Ecto neural progenitor cell (in vitro differentiated cells): ENCODE measurements around the gene PCSK2.
A peak's percentile ranks its signal among the peaks of the same experiment; 100 is the strongest.
"Not testable (repeated sequence)": the region's sequence is repeated elsewhere in the genome, so short reads cannot be mapped to it uniquely, and the experiment has no call there.

Experiments used
- DNase-seq: peaks from one replicate; pipeline ENCODE4 v3.0.0-alpha.2; 2018; ENCODE audit warnings: low spot score

PCSK2 gene

GRCh38 chr20:17226410-17227218, at the start of gene PCSK2:
PCSK2 (plus strand) TSS chr20:17227040; CDS start chr20:17227306, 266 bp downstream.
- DNase-seq = peak; percentile 93

- DNase-seq = no peak
These were observed 49.5 kb upstream of the PCSK2 start for GRCh38 chr20:17177341-17177740.

- no peak for DNase-seq
These were observed 47.0 kb upstream of the PCSK2 start for GRCh38 chr20:17179840-17180239.

GRCh38 chr20:17189976-17190695, 36.7 kb upstream of the PCSK2 start:
- DNase-seq = no peak

GRCh38 chr20:17197041-17197440, 29.8 kb upstream of the PCSK2 start:
- no peak for DNase-seq

- no peak for DNase-seq
These were observed 24.8 kb upstream of the PCSK2 start for GRCh38 chr20:17202030-17202429.

GRCh38 chr20:17202673-17203072, 24.2 kb upstream of the PCSK2 start:
- DNase-seq = peak; percentile 60

- no peak for DNase-seq
These were observed 21.6 kb upstream of the PCSK2 start for GRCh38 chr20:17205084-17205813.

GRCh38 chr20:17210387-17210786, 16.5 kb upstream of the PCSK2 start:
- no peak for DNase-seq

GRCh38 chr20:17210983-17211382, 15.9 kb upstream of the PCSK2 start:
- no peak for DNase-seq

- DNase-seq = no peak
These were observed 11.7 kb upstream of the PCSK2 start for GRCh38 chr20:17215167-17215566.

- DNase-seq = not testable (repeated sequence)
These were observed 7.0 kb upstream of the PCSK2 start for GRCh38 chr20:17219856-17220255.

GRCh38 chr20:17223553-17223952, 3.3 kb upstream of the PCSK2 start:
- DNase-seq = no peak

- DNase-seq = peak; percentile 73
These were observed 910 bp upstream of the PCSK2 start for GRCh38 chr20:17225851-17226409.

- peak; percentile 59 for DNase-seq
These were observed 357 bp downstream of the PCSK2 start for GRCh38 chr20:17227219-17227575.

- DNase-seq = peak; percentile 70
These were observed 1.1 kb downstream of the PCSK2 start for GRCh38 chr20:17227669-17228623.

- peak; percentile 72 for DNase-seq
These were observed 1.8 kb downstream of the PCSK2 start for GRCh38 chr20:17228624-17229061.

GRCh38 chr20:17229256-17229655, 2.4 kb downstream of the PCSK2 start:
- no peak for DNase-seq

GRCh38 chr20:17233626-17234025, 6.8 kb downstream of the PCSK2 start:
- no peak for DNase-seq

GRCh38 chr20:17236766-17237165, 9.9 kb downstream of the PCSK2 start:
- DNase-seq = no peak

- no peak for DNase-seq
These were observed 21.4 kb downstream of the PCSK2 start for GRCh38 chr20:17248224-17248623.
